ENCODE data around the gene AOX1. TPM values are rescaled to one million over a fixed set of nuclear protein-coding genes. Genes with fewer than 3 reads are reported as not detected.

AOX1 gene
- total RNA-seq, 4 donors from 2014 or later = 18.3 to 67.5 (median 18.8) TPM

- intact Hi-C loops (cut with DNase I; ENCODE audit: low total_unique reads) = no loop called here
- DNase-seq (ENCODE audit: low spot score in 2 of 2) = no peak
- no peak overlapping the region for H3K4me3 ChIP-seq (ENCODE audit: low read depth, poor library complexity, severe bottlenecking)
- WGBS, 2 donors = 81 to 87% methylated on average over 5 of the region's 5 CpGs
- TF ChIP-seq POLR2A (IDR thresholded peaks at IDR 0.05) = no peak
- no peak for TF ChIP-seq CTCF (IDR thresholded peaks at IDR 0.05)
These were observed 11.2 kb downstream of the AOX1 start for GRCh38 chr2:200596774-200597570.

GRCh38 chr2:200599206-200599605, 13.4 kb downstream of the AOX1 start:
- H3K4me3 ChIP-seq (ENCODE audit: low read depth, poor library complexity, severe bottlenecking) = no peak overlapping the region
- no peak for TF ChIP-seq POLR2A (IDR thresholded peaks at IDR 0.05)
- TF ChIP-seq CTCF (IDR thresholded peaks at IDR 0.05) = no peak
- WGBS, 2 donors = 88 to 90% methylated on average over 3 of the region's 3 CpGs
- intact Hi-C loops (cut with DNase I; ENCODE audit: low total_unique reads) = no loop called here
- no peak for DNase-seq (ENCODE audit: low spot score in 2 of 2)

GRCh38 chr2:200600549-200601225, 14.9 kb downstream of the AOX1 start:
- intact Hi-C loops (cut with DNase I; ENCODE audit: low total_unique reads) = no loop called here
- no peak overlapping the region for H3K4me3 ChIP-seq (ENCODE audit: low read depth, poor library complexity, severe bottlenecking)
- no peak for TF ChIP-seq CTCF (IDR thresholded peaks at IDR 0.05)
- no peak for TF ChIP-seq POLR2A (IDR thresholded peaks at IDR 0.05)
- WGBS, 2 donors = 80 to 83% methylated on average over 7 of the region's 7 CpGs
- DNase-seq (ENCODE audit: low spot score in 2 of 2) = no peak

GRCh38 chr2:200602584-200602983, 16.8 kb downstream of the AOX1 start:
- WGBS, 2 donors = 97 to 98% methylated on average over 4 of the region's 4 CpGs
- TF ChIP-seq POLR2A (IDR thresholded peaks at IDR 0.05) = no peak
- TF ChIP-seq CTCF (IDR thresholded peaks at IDR 0.05) = no peak
- intact Hi-C loops (cut with DNase I; ENCODE audit: low total_unique reads) = no loop called here
- H3K4me3 ChIP-seq (ENCODE audit: low read depth, poor library complexity, severe bottlenecking) = no peak overlapping the region
- DNase-seq (ENCODE audit: low spot score in 2 of 2) = no peak

GRCh38 chr2:200603972-200604371, 18.2 kb downstream of the AOX1 start:
- no peak overlapping the region for H3K4me3 ChIP-seq (ENCODE audit: low read depth, poor library complexity, severe bottlenecking)
- no peak for DNase-seq (ENCODE audit: low spot score in 2 of 2)
- no peak for TF ChIP-seq POLR2A (IDR thresholded peaks at IDR 0.05)
- no peak for TF ChIP-seq CTCF (IDR thresholded peaks at IDR 0.05)
- intact Hi-C loops (cut with DNase I; ENCODE audit: low total_unique reads) = no loop called here
- WGBS, 2 donors = 57 to 59% methylated on average over 3 of the region's 3 CpGs

Measured in lower leg skin (tissue), 4 donors.